Measurements from ENCODE around the gene CSRNP3. TPM values are rescaled to one million over a fixed set of nuclear protein-coding genes. Genes with fewer than 3 reads are reported as not detected.

Gene CSRNP3
- total RNA-seq, 1 donor from 2014 or later, result 1.5 TPM

- no peaks in the 10 kb centered on the region for H3K9me3 Mint-ChIP-seq (ENCODE audit: unreplicated experiment)
Measured at GRCh38 chr2:165568361-165568760, 98.9 kb downstream of the CSRNP3 start.

GRCh38 chr2:165571477-165571876 is 102.0 kb downstream of the CSRNP3 start:
- Mint-ChIP-seq H3K27me3 (ENCODE audit: unreplicated experiment) (peaks cover 5% of the 10 kb centered on the region), H3K4me1 (ENCODE audit: unreplicated experiment) (peaks cover 14% of the 10 kb centered on the region), H3K9me3 (ENCODE audit: unreplicated experiment) (no peaks in the 10 kb centered on the region), H3K4me3 (ENCODE audit: unreplicated experiment) (no peak overlapping the region), H3K27ac (ENCODE audit: unreplicated experiment) (no peak overlapping the region), H3K36me3 (ENCODE audit: unreplicated experiment) (no peaks in the 10 kb centered on the region)
- no peak for DNase-seq (ENCODE audit: extremely low spot score, unreplicated experiment)
- no peak for TF ChIP-seq CTCF (IDR thresholded peaks at IDR 0.05)

More at GRCh38 chr2:165568361-165568760, 98.9 kb downstream of the CSRNP3 start:
- TF ChIP-seq CTCF (IDR thresholded peaks at IDR 0.05), result no peak
- Mint-ChIP-seq H3K4me1 (ENCODE audit: unreplicated experiment) (no peaks in the 10 kb centered on the region), H3K36me3 (ENCODE audit: unreplicated experiment) (no peaks in the 10 kb centered on the region), H3K27me3 (ENCODE audit: unreplicated experiment) (peaks cover 5% of the 10 kb centered on the region), H3K27ac (ENCODE audit: unreplicated experiment) (no peak overlapping the region), H3K4me3 (ENCODE audit: unreplicated experiment) (no peak overlapping the region)
- no peak for DNase-seq (ENCODE audit: extremely low spot score, unreplicated experiment)

- Mint-ChIP-seq H3K27ac (ENCODE audit: unreplicated experiment) (no peak overlapping the region), H3K36me3 (ENCODE audit: unreplicated experiment) (no peaks in the 10 kb centered on the region), H3K4me3 (ENCODE audit: unreplicated experiment) (no peak overlapping the region), H3K27me3 (ENCODE audit: unreplicated experiment) (peaks cover 5% of the 10 kb centered on the region), H3K9me3 (ENCODE audit: unreplicated experiment) (no peaks in the 10 kb centered on the region), H3K4me1 (ENCODE audit: unreplicated experiment) (peaks cover 14% of the 10 kb centered on the region)
- no peak for TF ChIP-seq CTCF (IDR thresholded peaks at IDR 0.05)
- no peak for DNase-seq (ENCODE audit: extremely low spot score, unreplicated experiment)
Measured at GRCh38 chr2:165572151-165572550, 102.7 kb downstream of the CSRNP3 start.

DNA sequence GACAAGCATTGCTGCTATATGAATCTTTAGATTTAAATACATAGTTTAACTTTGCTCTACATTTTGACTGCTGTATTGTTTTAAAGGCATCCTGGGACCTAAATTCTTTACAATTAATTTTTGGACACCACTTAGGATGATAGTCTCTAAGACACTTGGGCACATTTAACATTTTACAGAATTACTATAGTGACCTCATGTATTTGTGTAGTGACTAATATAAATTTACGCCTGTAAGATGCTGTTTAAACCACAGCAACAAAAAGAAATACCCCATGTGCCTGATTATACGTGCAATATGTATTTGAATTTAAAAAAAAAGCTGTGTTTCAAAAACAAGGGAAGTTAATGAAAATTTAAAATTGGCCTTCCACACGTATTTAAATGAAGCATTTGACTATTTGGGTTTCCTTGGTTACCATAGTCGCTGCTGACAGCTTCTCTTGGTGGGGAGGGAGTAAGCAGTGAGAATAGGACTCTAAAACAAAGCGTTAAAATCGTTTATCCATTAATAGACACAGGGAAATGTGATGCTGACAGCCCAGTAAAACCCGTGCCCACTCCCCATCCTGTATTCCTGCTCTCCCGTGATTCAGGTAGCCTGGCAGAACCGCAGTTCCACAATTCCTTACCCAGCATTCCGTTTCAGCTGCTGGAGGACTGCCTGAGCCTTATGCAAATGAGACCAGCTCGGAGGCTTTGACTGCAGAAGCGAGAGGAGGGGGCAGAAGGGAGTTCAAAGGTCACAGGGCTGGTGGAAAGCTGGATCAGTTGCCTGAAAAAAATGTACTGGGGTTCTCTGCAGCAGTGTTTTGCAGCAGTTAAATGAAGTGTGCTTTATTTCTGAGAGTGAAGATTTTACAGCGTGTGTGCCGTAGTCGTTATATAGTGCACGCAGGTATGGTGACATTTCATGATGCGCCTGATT is 104.3 kb downstream of the CSRNP3 start:
- peaks cover 5% of the 10 kb centered on the region for H3K27me3 Mint-ChIP-seq (ENCODE audit: unreplicated experiment)
- H3K4me3 Mint-ChIP-seq (ENCODE audit: unreplicated experiment), result peak overlapping the region; percentile 81
- no peak for DNase-seq (ENCODE audit: extremely low spot score, unreplicated experiment)
- TF ChIP-seq CTCF (IDR thresholded peaks at IDR 0.05), result no peak
- no peaks in the 10 kb centered on the region for H3K36me3 Mint-ChIP-seq (ENCODE audit: unreplicated experiment)
- H3K27ac Mint-ChIP-seq (ENCODE audit: unreplicated experiment), result no peak overlapping the region
- H3K4me1 Mint-ChIP-seq (ENCODE audit: unreplicated experiment), result peaks cover 14% of the 10 kb centered on the region
- H3K9me3 Mint-ChIP-seq (ENCODE audit: unreplicated experiment), result no peaks in the 10 kb centered on the region

GRCh38 chr2:165575044-165575615 is 105.6 kb downstream of the CSRNP3 start:
- Mint-ChIP-seq H3K9me3 (ENCODE audit: unreplicated experiment) (no peaks in the 10 kb centered on the region), H3K27me3 (ENCODE audit: unreplicated experiment) (peaks cover 5% of the 10 kb centered on the region), H3K36me3 (ENCODE audit: unreplicated experiment) (no peaks in the 10 kb centered on the region), H3K4me1 (ENCODE audit: unreplicated experiment) (peaks cover 14% of the 10 kb centered on the region), H3K27ac (ENCODE audit: unreplicated experiment) (no peak overlapping the region), H3K4me3 (ENCODE audit: unreplicated experiment) (no peak overlapping the region)
- DNase-seq (ENCODE audit: extremely low spot score, unreplicated experiment), result no peak
- no peak for TF ChIP-seq CTCF (IDR thresholded peaks at IDR 0.05)
